ENCODE results near the gene EXD3. TPM values are rescaled to one million over a fixed set of nuclear protein-coding genes. Genes with fewer than 3 reads are reported as not detected.

Gene EXD3
- total RNA-seq, 2 donors from 2014 or later, result 15.4 to 17.8 TPM

DNA sequence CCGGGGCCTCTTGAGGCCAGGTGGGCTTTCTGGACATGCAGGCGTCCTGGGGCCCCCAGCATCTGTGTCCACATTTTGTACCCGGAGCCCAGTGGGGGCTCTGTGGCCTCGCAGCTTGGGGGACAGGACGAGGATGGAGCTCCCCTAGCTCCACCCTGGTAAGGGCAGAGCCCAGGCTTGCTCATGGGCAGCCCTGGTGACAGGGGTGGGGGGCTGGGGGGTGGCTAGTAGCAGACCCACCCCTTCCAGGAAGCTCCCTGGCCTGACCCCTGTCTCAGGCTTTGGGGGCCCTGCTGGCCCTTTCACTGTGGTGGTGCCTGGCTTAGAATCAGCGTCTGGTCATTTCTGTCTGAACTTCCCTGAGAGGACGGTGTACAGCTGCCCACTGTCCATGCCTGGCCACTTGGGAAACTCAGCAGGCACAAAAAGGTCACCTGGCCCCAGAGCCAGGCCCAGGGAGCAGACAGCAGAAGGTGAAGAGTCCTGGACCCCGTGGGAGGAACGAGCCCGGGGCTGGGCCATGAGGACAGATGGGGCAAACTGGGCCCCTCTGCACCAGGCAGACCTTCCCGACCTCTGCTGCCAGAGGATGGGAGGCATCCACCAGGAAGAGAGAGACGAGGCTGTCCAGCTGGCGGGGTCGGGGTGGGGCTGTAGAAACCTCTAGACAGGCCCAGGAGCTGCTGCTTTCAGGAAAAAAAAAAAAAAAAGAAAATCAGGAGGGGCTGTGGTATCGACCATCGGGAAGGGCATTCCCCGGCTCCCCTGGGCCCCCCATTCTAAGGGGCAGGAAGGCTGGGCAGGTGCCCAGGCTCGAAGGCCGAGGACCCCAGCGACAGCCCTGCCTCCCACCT lies 52.8 kb downstream of the EXD3 start:
- H3K36me3 Mint-ChIP-seq (ENCODE audit: low read depth), result no peaks in the 10 kb centered on the region
- no peak overlapping the region for H3K4me3 Mint-ChIP-seq
- DNase-seq (no peak), ATAC-seq (no peak)
- H3K27ac Mint-ChIP-seq, result no peak overlapping the region
- H3K9me3 ChIP-seq (ENCODE audit: control insufficient read depth, low read length, poor library complexity, severe bottlenecking), result no peaks in the 10 kb centered on the region
- H3K27me3 Mint-ChIP-seq, result no peaks in the 10 kb centered on the region
- peaks cover 5% of the 10 kb centered on the region for H3K4me1 Mint-ChIP-seq

DNA sequence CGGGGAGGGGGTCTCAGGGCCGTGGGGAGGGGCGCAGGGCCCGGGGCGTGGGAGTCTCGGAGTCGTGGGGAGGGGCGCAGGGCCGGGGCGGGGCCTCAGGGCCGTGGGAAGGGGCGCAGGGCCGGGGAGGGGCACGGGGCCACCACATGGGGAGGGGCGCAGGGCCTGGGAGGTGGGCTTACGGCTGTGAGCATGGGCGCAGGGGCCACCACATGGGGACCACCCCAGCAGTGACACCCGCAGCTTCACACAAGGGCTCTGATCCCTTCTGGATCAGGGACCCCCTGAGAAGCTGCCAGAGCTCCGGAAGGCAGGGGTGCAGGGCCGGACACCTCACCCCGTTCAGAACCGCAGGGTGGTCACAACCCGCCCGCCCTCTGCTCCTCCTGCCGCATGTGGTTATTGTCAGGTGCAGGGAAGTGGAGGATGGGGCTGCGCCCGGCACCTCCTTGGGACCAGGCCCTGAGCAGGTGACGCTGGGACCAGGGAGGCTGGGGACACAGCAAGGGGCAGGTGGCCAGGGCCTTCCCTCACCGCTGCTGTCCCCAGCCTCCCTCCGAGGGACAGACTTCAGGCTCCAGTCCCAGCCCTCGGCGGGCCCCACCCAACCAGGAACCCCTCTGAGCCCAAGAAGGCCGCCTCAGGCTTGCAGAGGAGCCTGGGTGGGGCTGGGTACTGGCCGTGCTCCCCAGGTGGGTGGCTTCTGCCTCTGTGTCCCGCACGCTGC lies 53.7 kb downstream of the EXD3 start:
- no peak overlapping the region for H3K4me3 Mint-ChIP-seq
- H3K27me3 Mint-ChIP-seq, result no peaks in the 10 kb centered on the region
- no peaks in the 10 kb centered on the region for H3K9me3 ChIP-seq (ENCODE audit: control insufficient read depth, low read length, poor library complexity, severe bottlenecking)
- no peak for DNase-seq
- no peak overlapping the region for H3K27ac Mint-ChIP-seq
- H3K4me1 Mint-ChIP-seq, result peaks cover 5% of the 10 kb centered on the region
- ATAC-seq, result no peak
- H3K36me3 Mint-ChIP-seq (ENCODE audit: low read depth), result no peaks in the 10 kb centered on the region

DNA sequence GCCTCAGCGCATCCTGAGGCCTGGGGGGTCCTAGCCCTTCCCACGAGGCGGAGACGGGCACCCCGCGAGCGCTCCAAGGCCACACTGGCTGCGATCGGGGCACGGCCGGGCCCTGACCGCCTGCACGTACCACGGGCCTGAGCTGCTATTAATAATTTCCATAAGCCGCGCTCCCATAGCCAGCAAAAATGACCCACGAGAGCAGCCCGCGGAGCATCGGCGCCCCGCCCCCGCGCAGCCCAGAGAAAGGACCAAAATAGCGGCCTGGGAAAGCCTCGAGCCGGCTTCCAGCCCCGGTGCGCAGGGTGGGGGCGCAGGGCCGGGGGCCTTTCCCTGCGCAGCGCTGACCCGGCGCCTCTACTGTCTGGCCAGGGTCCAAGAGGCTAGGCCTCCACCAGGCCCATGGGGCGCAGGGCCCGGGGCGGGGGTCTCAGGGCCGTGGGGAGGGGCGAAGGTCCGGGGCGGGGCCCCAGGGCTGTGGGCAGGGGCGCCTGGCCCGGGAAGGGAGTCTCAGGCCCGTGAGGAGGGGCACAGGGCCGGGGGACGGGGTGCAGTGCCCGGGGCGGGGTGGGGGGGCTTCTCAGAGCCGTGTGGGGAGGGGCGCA lies 54.4 kb downstream of the EXD3 start:
- ATAC-seq, result no peak
- Mint-ChIP-seq H3K4me3 (no peak overlapping the region), H3K27me3 (peaks cover 4% of the 10 kb centered on the region), H3K4me1 (peaks cover 5% of the 10 kb centered on the region), H3K27ac (no peak overlapping the region), H3K36me3 (ENCODE audit: low read depth) (peaks cover 2% of the 10 kb centered on the region)
- no peak for DNase-seq
- H3K9me3 ChIP-seq (ENCODE audit: control insufficient read depth, low read length, poor library complexity, severe bottlenecking), result no peaks in the 10 kb centered on the region

DNA sequence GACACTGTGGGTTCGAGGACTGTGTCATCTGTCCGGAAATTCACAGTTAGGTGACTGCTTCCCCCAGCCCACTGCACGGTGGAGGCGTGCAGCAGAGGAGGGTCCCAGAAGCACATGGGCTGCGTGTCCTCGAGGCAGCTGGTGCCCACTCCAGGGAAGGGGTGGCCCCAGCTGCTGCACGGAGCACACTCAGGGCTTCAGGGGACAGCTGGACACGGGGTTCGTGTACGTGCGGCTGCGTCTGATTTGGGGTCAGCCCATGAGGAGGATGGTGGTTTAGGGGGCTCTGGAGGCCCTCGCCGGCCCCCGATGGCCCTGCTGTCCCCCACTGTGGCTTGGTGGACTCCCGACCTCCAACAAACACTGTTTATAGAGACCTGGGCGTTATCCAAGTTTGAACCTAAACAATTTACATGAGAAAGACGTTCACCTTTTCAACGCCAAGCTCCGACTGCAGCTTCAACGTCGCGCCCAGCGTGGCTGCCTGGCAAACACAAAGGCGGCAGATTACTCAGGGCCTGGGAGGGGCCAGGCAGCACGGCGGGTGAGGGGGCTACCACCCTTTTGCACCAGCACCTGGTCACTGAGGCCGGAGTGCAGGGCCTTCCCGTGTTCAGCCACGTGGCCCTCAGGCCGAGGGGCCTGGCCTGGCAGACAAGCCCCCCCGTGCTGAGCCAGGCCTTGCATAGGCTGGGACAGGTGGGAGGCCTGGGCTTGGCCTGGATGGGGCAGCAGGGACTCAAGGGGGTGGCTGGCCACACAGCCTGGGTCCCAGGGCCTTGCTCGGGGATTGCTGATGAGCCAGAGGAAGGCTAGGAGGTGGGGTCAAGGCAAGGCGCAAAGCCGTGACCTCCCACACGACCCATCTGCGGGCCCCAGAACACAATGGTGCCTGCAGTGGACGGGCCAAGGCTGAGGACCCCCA lies 55.2 kb downstream of the EXD3 start:
- no peaks in the 10 kb centered on the region for H3K9me3 ChIP-seq (ENCODE audit: control insufficient read depth, low read length, poor library complexity, severe bottlenecking)
- DNase-seq (no peak), ATAC-seq (no peak)
- H3K4me1 Mint-ChIP-seq, result peaks cover 5% of the 10 kb centered on the region
- H3K27ac Mint-ChIP-seq, result no peak overlapping the region
- no peak overlapping the region for H3K4me3 Mint-ChIP-seq
- H3K36me3 Mint-ChIP-seq (ENCODE audit: low read depth), result peaks cover 2% of the 10 kb centered on the region
- H3K27me3 Mint-ChIP-seq, result peaks cover 4% of the 10 kb centered on the region

DNA sequence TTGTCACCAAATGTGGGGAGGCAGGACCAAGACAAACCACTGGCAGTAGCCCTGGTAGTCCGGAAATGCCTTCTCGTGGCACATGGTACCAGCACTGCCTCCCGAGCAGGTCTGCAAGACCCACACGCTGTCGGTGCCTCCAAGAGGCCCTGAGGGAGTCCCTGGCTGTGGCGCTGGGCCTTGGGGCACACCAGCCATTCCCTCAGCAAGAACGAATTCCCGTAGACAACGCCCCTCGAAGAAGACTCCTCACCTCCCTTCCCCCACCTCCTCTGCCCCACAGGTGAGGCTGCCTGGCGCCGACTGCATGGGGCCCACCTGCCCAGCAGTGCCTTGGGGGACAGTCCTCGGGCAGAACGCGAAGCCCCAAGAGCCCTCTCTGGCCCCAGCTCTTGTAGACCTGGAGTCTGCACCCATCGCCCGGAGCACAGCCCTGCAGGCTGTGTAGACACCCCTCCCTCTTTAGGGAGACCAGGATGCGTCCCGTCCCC lies 56.0 kb downstream of the EXD3 start:
- Mint-ChIP-seq H3K4me1 (peaks cover 3% of the 10 kb centered on the region), H3K36me3 (ENCODE audit: low read depth) (peaks cover 2% of the 10 kb centered on the region), H3K4me3 (no peak overlapping the region), H3K27ac (no peak overlapping the region), H3K27me3 (peaks cover 4% of the 10 kb centered on the region)
- no peaks in the 10 kb centered on the region for H3K9me3 ChIP-seq (ENCODE audit: control insufficient read depth, low read length, poor library complexity, severe bottlenecking)
- ATAC-seq (no peak), DNase-seq (no peak)

DNA sequence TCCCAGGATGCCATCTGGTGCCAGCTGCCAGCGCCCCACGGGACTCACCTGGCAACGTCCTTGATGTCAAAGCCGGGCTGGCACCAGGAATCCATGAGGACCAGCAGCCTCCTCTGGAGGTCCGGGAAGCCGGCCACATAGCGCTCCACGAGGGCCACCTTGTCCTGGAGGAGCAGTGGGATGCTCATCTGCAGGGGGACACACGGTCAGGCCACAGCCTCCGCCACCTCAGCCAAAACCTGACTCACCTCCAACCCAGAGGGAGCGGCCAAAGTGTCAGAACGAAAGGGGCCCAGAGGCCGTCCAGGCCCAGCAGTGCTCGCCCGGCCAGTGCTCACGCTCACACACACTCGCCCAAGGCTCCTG lies 56.5 kb downstream of the EXD3 start:
- Mint-ChIP-seq H3K36me3 (ENCODE audit: low read depth) (peaks cover 2% of the 10 kb centered on the region), H3K27ac (no peak overlapping the region), H3K27me3 (peaks cover 4% of the 10 kb centered on the region), H3K4me1 (peaks cover 2% of the 10 kb centered on the region), H3K4me3 (no peak overlapping the region)
- ATAC-seq (no peak), DNase-seq (no peak)
- H3K9me3 ChIP-seq (ENCODE audit: control insufficient read depth, low read length, poor library complexity, severe bottlenecking), result no peaks in the 10 kb centered on the region

DNA sequence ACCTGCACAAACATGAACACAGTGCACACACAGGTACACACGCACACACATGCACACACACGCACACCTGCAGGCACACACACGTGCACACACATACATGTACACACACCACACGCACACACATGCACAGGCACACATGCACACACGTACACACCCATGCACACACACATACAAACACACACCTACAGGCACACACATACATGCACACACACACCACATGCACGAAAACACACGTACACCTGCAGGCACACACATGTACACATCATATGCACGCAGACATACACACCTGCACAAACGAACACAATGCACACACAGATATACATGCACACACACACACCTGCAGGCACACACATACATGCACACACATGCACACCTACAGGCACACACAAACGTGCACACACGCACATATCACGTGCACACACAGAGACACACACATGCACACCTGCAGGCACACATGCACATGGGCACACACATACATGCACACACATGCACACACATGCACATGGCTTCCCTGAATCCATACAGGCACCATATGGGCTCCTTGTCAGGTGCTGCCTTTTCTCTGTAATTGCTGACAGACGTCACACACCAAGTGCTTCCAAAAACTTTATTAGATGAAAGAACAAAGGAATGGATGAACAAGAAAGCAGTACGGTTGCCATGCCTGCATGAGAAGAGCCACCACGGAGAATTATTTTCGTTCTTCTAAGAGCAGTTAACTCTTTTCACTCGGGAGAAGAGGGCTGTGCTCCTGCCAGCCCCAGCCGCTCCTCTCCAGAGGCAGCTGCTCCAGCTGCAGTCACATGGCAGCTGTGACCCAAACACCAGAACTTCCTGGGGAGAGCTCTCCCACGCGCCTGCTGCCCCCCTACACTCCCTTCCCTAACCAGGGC lies 57.2 kb downstream of the EXD3 start:
- H3K4me3 Mint-ChIP-seq, result no peak overlapping the region

DNA sequence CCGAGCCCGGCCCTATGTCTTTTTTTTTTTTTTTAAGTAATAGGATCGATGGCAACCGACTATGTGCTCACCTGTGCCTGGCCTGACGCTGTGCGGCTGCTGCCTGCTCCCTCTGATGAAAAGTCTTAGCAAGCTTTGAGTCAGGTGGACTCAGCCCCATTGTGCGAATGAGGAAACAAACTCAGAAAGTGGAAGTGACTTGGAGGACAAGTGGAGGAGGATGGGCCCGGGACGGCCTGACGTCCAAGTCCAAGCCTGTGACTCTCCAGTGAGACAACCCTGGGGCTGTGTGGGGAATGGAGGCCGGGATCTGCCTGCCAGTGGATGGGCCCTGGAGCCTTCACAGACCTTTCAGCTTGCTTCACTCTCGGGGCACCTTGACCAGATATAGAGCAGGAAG lies 57.9 kb downstream of the EXD3 start:
- no peak overlapping the region for H3K4me3 Mint-ChIP-seq
- peaks cover 4% of the 10 kb centered on the region for H3K27me3 Mint-ChIP-seq
- H3K4me1 Mint-ChIP-seq, result peaks cover under 1% of the 10 kb centered on the region
- H3K36me3 Mint-ChIP-seq (ENCODE audit: low read depth), result peaks cover 2% of the 10 kb centered on the region
- H3K9me3 ChIP-seq (ENCODE audit: control insufficient read depth, low read length, poor library complexity, severe bottlenecking), result no peaks in the 10 kb centered on the region
- no peak overlapping the region for H3K27ac Mint-ChIP-seq
- DNase-seq (no peak), ATAC-seq (no peak)

More for the DNA sequence above, 57.2 kb downstream of the EXD3 start:
- ATAC-seq, result no peak
- no peak for DNase-seq
- Mint-ChIP-seq H3K4me1 (peaks cover 2% of the 10 kb centered on the region), H3K36me3 (ENCODE audit: low read depth) (peaks cover 2% of the 10 kb centered on the region), H3K27me3 (peaks cover 4% of the 10 kb centered on the region), H3K27ac (no peak overlapping the region)
- H3K9me3 ChIP-seq (ENCODE audit: control insufficient read depth, low read length, poor library complexity, severe bottlenecking), result no peaks in the 10 kb centered on the region

DNA sequence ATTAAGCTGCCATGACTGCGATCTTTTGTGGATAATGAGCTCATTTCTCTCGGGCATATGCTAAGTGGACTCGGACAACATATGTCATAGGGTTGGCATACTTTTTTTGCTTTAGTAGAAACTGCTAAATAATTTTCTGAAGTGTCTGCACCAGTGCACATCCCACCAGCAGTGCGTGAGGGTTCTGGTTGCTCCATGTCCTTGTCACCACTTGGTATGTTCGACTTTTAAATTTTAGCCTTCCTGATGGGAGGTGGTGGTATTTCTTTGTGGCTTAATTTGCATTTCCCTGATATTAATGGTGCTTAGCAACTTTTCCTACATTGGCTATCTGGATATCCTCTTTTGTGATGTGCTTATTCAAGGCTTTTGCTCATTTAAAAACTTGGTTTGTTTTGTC lies 63.1 kb downstream of the EXD3 start:
- Mint-ChIP-seq H3K4me1 (no peaks in the 10 kb centered on the region), H3K4me3 (no peak overlapping the region), H3K27ac (no peak overlapping the region), H3K27me3 (peaks cover 4% of the 10 kb centered on the region), H3K36me3 (ENCODE audit: low read depth) (peaks cover 2% of the 10 kb centered on the region)
- no peaks in the 10 kb centered on the region for H3K9me3 ChIP-seq (ENCODE audit: control insufficient read depth, low read length, poor library complexity, severe bottlenecking)
- ATAC-seq (no peak), DNase-seq (no peak)

DNA sequence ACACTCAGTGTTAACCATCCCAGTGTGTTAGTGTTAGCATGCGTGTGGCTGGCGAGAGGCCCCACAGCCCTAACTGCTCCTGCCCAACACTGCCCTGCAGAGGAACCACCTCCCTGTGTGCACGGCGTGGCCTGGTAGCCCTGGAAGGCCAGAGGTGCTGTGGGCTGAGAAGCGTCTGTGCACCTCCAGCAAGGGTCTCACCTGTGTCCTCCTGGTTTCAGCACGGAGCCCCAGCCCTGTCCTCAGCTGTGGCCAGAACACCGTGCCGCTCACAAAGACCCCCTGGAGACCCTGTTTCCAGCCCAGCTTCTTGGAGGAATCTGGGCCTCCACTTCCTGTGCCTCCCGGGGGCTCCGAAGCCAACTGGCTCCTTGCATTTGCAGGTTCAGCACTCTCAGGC lies 64.8 kb downstream of the EXD3 start:
- Mint-ChIP-seq H3K36me3 (ENCODE audit: low read depth) (no peaks in the 10 kb centered on the region), H3K27ac (no peak overlapping the region), H3K4me1 (no peaks in the 10 kb centered on the region), H3K27me3 (no peaks in the 10 kb centered on the region), H3K4me3 (no peak overlapping the region)
- ATAC-seq, result no peak
- no peaks in the 10 kb centered on the region for H3K9me3 ChIP-seq (ENCODE audit: control insufficient read depth, low read length, poor library complexity, severe bottlenecking)
- DNase-seq, result no peak

DNA sequence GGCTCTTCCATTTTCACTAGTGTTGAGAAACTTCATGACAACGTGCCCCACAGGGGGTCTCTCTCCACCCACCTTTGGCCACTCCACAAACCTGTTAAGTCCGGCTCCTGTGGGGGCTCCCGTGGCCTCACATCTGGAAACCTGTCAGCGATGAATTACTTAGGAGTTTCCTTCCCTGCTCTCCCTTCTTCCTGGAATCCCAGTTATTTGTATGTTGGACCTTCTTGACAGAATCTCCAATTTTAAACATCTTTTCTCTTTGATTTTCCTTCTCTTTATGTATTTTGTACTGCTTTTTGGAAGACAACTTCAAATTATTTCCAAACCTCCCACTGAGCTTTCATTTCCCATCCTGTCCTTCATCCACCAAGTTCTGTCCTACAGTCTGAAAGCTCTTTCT lies 65.8 kb downstream of the EXD3 start:
- Mint-ChIP-seq H3K36me3 (ENCODE audit: low read depth) (no peaks in the 10 kb centered on the region), H3K27ac (no peak overlapping the region), H3K4me3 (no peak overlapping the region), H3K4me1 (no peaks in the 10 kb centered on the region), H3K27me3 (no peaks in the 10 kb centered on the region)
- no peaks in the 10 kb centered on the region for H3K9me3 ChIP-seq (ENCODE audit: control insufficient read depth, low read length, poor library complexity, severe bottlenecking)
- ATAC-seq (no peak), DNase-seq (no peak)

DNA sequence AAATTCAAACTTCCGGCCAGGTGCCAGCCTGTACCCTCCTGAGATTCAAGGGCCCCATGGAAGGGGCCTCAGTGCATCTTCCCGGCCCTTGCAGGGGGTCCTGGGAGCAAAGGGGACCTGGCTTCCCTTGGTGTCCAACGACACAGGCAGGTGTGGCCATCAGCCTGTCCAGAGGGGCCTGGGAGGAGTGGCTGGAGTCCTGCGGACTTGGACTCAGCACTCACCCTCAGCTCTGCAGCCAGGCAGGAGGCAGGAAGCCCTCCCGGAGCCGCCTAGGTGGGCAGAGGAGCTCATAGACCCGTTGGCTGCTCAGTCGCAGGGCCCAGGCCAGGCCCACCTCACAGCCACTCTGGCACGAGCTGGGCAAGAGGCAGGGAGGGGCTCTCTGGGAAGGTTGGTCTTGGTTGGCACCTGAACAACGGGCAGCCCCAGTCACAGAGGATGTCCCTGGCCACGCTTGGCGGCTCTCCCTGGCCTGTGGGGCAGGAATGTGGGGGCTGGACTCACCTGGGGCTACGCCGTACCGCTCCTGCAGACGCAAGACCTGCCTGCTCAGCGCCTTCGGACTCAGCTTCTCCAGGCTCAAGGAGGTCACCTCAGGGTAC lies 67.1 kb downstream of the EXD3 start:
- no peaks in the 10 kb centered on the region for H3K27me3 Mint-ChIP-seq
- DNase-seq (no peak), ATAC-seq (no peak)
- no peak overlapping the region for H3K27ac Mint-ChIP-seq
- no peaks in the 10 kb centered on the region for H3K4me1 Mint-ChIP-seq
- H3K9me3 ChIP-seq (ENCODE audit: control insufficient read depth, low read length, poor library complexity, severe bottlenecking), result no peaks in the 10 kb centered on the region
- no peaks in the 10 kb centered on the region for H3K36me3 Mint-ChIP-seq (ENCODE audit: low read depth)
- no peak overlapping the region for H3K4me3 Mint-ChIP-seq
